GM18907 (cell line): Measurements from ENCODE around the gene ADRA1B.

Experiments
- ATAC-seq: cut with Tn5 transposase; IDR thresholded peaks from one replicate; pipeline ENCODE4 v1.9.1; 2021; ENCODE audit warnings: mild to moderate bottlenecking, moderate library complexity; ENCODE audit not compliant: unreplicated experiment

The ADRA1B gene

GRCh38 chr5:159915904-159916840 lies at the start of gene ADRA1B:
TSS of gene ADRA1B (plus strand) at chr5:159916482. CDS start at chr5:159916906, 424 bp downstream.
- ATAC-seq, result no peak

GRCh38 chr5:159873680-159874079 lies 42.6 kb upstream of the ADRA1B start:
- no peak for ATAC-seq

- no peak for ATAC-seq
Measured at GRCh38 chr5:159874263-159874662, 42.0 kb upstream of the ADRA1B start.

- no peak for ATAC-seq
Measured at GRCh38 chr5:159877016-159877415, 39.3 kb upstream of the ADRA1B start.

GRCh38 chr5:159877894-159878448 lies 38.3 kb upstream of the ADRA1B start:
- no peak for ATAC-seq

- ATAC-seq, result no peak
Measured at GRCh38 chr5:159878988-159879471, 37.3 kb upstream of the ADRA1B start.

- ATAC-seq, result no peak
Measured at GRCh38 chr5:159880676-159881075, 35.6 kb upstream of the ADRA1B start.

GRCh38 chr5:159881967-159882366 lies 34.3 kb upstream of the ADRA1B start:
- no peak for ATAC-seq

GRCh38 chr5:159883522-159883950 lies 32.7 kb upstream of the ADRA1B start:
- ATAC-seq, result no peak

- no peak for ATAC-seq
Measured at GRCh38 chr5:159884917-159885620, 31.2 kb upstream of the ADRA1B start.

GRCh38 chr5:159886296-159886695 lies 30.0 kb upstream of the ADRA1B start:
- no peak for ATAC-seq

GRCh38 chr5:159887050-159887449 lies 29.2 kb upstream of the ADRA1B start:
- ATAC-seq, result no peak

GRCh38 chr5:159888860-159889259 lies 27.4 kb upstream of the ADRA1B start:
- no peak for ATAC-seq

- no peak for ATAC-seq
Measured at GRCh38 chr5:159890141-159890540, 26.1 kb upstream of the ADRA1B start.

- no peak for ATAC-seq
Measured at GRCh38 chr5:159891371-159891770, 24.9 kb upstream of the ADRA1B start.

- no peak for ATAC-seq
Measured at GRCh38 chr5:159893040-159893695, 23.1 kb upstream of the ADRA1B start.

- ATAC-seq, result no peak
Measured at GRCh38 chr5:159894149-159894720, 22.0 kb upstream of the ADRA1B start.

GRCh38 chr5:159897786-159898393 lies 18.4 kb upstream of the ADRA1B start:
- no peak for ATAC-seq

- ATAC-seq, result no peak
Measured at GRCh38 chr5:159899067-159900049, 16.9 kb upstream of the ADRA1B start.
